ENCODE measurements around the gene UTF1.

The UTF1 gene

DNA sequence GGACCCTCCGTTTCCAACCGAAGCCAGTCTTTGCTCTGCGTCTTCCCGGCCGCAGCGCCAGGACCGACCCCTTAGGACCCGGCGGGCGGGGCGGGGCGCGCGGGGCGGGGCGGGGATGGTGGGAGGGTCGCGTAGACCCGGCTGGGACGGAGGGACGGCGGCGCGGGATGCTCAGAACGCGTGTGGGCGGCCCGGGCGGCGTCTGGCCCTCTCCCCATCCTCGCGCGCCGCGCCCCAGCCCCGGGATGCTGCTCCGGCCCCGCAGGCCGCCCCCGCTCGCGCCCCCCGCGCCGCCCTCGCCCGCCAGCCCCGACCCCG is at the start of gene UTF1:
TSS of gene UTF1 (plus strand) at position 174 of the 318 bp plus-strand sequence. CDS start at position 246, 72 bp downstream.
- DNase-seq: no peak

- DNase-seq: no peak
Observed at GRCh38 chr10:133180965-133181639, 48.9 kb upstream of the UTF1 start.

- DNase-seq: no peak
Observed at GRCh38 chr10:133182190-133182589, 47.8 kb upstream of the UTF1 start.

GRCh38 chr10:133182791-133183645 is 47.0 kb upstream of the UTF1 start:
- no peak for DNase-seq

DNA sequence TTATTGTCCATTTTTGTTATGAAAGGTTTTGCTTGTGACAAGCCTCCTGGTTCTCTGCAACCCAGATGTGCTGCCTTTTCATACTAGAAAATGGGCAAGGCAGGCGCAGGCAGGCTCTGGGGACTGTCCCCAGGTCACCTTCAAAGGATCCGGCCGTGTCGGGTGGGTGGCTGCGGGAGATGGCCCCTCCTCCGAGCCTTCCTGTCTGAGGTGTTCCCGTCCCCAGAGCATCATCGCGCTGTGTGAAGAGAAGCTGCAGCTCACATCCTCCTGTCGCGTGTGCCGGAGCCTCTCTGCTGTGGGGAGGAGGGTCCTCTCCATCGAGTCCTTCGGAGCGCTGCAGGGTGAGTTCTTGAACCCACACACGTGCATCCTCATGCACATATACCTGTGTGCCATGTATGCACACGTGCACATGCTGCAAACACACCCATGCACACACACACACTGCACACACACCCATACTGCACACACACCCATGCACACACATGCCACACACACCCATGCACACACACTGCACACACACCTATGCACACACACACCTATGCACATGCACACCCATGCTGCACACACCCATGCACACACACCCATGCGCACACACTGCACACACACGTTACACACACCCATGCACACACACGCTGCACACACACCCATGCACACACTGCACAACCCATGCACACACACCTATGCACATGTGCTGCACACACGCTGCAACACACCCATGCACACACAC is 46.2 kb upstream of the UTF1 start:
- DNase-seq: no peak

- DNase-seq: no peak
Observed at GRCh38 chr10:133184591-133185244, 45.3 kb upstream of the UTF1 start.

DNA sequence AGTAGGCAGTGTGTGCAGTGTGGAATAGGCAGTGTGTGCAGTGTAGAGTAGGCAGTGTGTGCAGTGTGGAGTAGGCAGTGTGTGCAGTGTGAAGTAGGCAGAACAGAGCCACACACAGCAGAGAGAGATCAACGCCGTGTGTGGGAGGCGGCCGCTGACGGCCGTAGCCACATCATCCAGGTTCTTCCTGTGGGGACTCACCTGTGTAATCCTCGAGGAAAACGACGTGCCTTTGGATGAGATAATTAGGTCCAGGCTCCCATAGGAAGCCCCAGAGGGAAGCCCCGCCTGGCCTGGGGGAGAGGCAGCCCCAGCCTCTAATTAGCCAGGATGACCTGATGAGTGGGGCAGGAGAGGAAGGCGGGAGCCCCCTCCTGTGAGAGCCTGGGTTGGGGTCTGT is 44.6 kb upstream of the UTF1 start:
- no peak for DNase-seq

DNA sequence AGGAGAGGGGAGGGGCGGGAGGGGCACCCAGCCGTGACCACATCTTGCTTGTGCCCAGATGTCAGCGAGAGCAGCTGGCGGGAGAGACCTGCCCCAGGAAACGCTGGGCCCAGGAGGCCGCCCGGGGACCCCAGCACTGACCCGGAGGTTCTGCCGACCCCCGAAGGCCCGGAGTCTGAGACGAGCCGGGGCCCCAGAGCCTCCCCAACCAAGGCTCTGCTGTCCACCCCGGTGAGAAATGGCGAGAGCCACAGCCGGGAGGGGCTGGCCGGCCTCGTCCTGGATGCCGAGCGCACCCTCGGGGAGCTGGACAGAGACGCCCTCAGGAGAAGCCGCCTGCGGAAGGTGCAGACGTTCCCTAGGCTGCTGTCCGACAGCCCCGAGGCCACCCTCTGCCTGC is 44.1 kb upstream of the UTF1 start:
- DNase-seq: no peak

- DNase-seq: no peak
Observed at GRCh38 chr10:133186416-133187090, 43.5 kb upstream of the UTF1 start.

DNA sequence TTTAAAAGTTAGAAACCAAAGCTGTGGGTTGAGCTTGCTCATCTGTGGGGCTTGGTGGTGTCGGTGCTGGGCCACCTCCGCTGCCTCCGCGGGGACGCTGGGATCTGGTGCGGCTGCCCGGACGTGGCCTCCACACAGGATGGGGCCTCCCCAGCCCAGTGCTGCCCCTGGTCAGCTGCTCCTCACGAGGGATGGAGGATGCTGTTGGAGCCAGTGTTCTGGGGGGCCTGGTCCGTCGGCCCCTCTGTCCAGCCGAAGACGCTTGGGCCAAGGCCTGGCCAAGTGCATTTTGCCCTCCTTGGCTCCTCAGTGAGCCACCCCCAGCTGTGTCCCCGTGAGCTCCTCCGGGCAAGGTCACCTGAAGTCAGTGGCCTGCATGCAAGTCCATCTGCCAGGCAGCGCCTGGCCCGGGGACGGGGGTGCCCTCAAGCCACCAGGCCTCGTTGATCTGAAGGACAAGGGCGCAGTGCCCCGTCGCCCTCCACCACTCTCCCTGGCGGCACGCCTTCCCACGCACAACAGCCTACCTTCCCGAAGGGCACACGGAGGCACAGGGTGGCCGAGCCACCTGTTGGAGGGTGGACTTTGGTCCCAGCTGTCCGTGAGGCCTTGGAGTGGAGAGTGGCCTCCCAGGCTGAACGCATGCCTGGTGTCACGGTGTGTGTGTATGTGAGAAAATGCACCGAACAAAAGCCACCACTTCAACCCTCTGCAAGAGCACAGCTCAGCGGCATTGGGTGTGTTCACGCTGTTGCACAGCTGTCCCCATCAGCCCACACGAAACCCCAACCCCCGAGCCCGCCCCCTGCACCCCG is 42.7 kb upstream of the UTF1 start:
- no peak for DNase-seq

GRCh38 chr10:133187906-133188681 is 41.9 kb upstream of the UTF1 start:
- DNase-seq: no peak

DNA sequence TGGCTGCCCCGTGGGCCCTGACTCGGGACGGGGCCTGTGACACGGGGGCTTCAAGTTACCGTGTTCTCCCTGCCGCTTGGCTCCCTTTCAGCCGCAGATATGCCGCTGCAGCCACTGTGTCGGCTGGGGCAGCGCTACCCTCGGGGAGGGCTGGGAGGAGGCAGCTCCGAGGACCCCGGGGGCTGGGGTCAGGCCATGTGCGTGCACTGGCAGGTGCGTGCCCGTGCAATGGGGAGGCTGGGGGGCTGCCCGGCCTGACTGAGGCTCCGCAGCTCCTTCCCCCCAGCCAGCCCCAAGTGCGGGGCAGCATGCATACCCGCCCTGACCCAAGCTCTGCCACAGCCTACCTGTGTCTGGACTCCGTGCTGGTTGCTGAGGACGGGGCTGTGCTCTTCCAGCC is 40.8 kb upstream of the UTF1 start:
- DNase-seq: no peak

DNA sequence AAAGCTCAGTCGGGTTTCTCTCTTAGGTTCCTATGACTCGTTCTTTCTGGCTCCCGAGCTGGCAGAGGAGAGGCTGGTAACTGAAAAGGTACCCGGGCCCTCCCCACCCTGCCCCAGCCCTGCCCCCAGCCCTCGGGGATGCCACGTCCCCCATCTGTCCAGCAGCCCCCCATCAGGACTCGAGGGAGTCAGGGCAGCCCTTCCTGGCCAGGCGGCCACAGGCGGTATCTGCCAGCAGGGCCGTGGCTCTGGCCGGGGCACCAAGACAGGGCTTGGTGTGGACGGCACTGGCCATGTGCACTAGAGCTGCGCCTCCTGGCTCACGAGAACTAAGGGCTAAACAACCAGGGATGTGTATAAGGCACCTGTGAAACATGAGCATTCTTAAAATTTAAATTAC is 40.3 kb upstream of the UTF1 start:
- no peak for DNase-seq

- no peak for DNase-seq
Observed at GRCh38 chr10:133190225-133190624, 39.8 kb upstream of the UTF1 start.

- DNase-seq: no peak
Observed at GRCh38 chr10:133191651-133192050, 38.4 kb upstream of the UTF1 start.

GRCh38 chr10:133194151-133194550 is 35.9 kb upstream of the UTF1 start:
- no peak for DNase-seq

GRCh38 chr10:133195096-133195495 is 34.9 kb upstream of the UTF1 start:
- no peak for DNase-seq

DNA sequence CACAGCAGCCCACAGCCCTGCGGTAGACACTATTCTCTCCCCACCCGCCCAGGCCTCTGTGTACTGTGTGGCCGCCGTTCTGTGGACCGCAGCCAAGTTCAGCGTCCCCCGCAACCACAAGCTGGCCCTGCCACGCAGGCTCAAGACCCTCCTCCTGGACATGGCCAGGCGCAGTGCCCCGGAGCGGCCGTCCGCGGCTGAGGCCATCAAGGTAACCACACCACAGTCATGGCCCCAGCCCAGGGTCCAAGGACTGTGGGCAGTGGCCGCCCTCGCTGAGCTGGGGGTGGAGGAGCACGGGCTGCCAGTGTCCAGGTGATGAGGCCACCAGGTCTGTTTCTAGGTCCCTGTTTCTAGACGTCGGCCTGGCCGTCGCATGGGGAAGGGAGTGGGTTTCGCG is 34.4 kb upstream of the UTF1 start:
- no peak for DNase-seq

GRCh38 chr10:133196221-133196915 is 33.6 kb upstream of the UTF1 start:
- DNase-seq: no peak
